Hypothalamus (tissue), 51 donors: ENCODE results near the gene PALMD.

Experiments
- DNase-seq, 51 donors: peaks; one replicate each; lab custom pipeline; 2025; lab: John Stamatoyannopoulos, UW

PALMD gene

DNA sequence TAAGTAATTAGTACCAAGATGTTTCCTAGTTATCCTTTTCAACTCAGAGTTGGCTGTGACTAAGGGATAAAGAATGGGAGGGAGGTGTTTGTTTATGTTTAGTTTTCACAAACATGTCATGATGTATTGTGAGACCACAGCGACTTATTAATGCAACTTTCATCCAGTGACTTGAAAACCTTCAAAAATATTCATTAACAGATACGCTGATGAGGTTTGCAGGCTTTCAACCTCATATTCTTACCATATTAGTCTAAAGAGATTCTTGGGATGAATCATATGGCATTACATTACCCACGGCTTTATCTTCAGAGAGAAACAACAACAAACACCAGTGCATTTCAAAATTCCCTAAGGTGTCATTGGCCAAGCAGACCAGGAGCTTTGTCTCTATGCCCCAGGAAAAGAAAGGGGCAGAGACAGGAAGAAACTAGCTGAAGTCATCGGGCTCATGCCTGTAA, 36.4 kb downstream of the PALMD start:
- DNase-seq = no peak

DNA sequence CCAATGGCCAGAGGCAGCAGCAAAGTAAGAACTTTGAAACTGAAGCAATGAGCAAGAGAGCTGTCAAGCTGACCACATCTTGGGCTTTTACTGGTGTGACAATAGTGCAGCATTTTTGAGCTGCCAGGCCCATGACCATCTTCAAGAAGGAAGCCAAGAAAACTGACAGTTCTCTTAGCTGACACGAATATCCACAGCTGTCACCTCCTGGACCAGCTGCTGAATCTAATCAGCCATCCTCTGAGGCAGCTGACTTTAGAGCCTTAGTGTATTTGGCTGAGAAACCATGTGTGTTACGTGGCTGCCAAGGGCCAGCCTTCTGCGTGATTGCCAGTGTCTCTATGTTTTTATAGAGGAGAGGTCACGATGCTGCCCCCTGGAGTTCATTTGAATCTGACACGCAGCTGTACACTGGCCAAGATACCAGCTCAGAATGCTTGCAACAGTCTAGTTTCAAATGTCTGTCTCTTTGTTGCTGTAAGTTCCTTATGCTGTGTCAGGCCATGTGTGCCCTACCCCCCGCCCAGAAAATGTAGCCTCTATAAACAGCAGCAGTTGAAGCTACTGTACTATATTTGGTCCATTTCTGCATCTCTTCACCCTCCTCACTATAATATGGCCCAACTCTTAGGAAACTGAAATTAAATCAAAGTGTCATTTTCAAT, 39.7 kb downstream of the PALMD start:
- DNase-seq = peak in 31 of 51 donors; percentile 6 to 62 (median 29)

DNA sequence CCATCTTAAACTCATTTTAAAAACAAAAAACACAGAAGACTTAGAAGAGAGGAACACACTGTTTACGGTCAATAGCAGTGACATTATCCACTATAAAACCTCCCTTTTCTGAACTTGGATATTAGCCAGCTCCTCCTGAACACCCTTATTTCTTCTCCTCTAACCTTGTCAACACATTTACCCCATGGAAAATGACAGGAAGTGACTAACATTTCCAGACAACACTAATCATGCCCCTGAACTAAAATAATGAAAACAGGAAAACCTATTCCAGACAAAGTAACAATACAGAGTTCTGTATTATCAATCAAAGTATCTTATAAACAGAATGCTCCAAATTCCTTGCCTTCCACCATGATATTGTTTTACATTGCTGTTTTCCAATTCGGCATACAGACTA, 45.3 kb downstream of the PALMD start:
- no peak for DNase-seq

DNA sequence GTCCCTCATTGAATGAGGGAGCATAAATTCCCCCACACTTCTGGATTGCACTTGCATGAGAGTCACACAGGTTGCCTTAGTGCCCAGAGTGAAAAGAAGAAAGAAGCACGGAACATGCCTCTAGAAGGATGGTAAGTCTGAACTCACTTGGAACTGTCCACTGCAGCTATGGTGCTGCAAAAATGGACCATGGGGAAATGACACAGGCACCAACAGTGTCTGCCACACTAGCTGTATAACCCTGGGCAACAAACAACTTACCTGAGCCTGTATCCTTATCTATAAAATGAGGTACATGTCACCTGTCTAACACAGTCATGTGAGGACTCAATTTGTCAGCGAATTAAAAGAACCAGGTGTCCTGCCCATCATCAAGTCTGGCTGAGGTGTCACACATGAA, 50.7 kb downstream of the PALMD start:
- DNase-seq = no peak

DNA sequence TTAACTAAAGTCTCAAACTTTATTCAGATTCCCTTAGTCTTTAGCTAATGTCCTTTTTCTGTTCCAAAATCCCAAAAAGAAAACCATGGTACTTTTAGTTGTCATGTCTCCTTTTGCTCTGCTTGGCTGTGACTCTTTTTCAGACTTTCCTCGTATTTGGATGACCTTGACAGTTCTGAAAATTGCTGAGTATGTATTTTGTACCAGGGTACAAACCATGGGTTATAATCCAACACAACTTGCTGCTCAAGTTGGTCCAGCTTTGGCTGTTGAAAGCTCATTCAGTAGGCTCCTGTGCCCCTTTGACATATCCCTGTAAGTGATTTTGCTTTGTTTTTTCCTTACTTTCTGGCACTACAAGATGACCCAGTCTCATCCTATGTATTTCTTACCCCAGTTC, 51.7 kb downstream of the PALMD start:
- no peak for DNase-seq

DNA sequence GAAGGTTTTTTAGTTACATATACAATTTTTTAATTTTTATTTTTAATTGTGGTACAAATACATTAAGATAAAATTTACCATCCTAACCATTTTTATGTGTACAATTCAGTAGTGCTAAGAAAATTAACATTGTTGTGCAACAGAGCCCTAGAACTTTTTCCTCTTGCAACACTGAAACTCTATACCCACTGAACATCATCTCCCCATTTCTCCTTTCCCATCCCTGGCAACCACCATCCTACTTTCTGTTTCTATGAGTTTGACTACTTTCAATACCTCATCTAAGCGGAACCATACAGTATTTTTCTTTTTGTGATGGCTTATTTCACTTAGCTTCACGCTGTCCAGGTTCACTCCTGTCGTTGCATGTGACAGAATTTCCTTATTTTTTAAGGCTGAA, 54.1 kb downstream of the PALMD start:
- DNase-seq = no peak

DNA sequence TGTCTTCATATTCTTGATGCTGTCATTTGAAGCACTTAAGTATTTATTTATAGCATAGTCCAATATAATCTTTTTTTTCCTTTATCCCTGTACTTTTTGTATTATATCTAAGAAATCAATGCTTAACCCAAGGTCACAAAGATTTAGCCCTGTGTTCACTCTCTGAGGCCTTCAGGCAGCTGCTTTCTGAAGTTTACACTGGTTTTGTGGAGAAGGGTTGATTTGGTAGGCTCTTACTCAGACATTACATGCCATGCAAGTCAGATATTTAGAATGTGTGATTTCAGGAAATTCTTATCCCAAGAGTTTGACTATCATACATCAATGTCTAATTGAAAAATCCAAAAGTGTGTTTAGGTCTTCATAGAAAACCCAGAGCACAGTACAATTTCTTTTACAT, 56.3 kb downstream of the PALMD start:
- DNase-seq = no peak

DNA sequence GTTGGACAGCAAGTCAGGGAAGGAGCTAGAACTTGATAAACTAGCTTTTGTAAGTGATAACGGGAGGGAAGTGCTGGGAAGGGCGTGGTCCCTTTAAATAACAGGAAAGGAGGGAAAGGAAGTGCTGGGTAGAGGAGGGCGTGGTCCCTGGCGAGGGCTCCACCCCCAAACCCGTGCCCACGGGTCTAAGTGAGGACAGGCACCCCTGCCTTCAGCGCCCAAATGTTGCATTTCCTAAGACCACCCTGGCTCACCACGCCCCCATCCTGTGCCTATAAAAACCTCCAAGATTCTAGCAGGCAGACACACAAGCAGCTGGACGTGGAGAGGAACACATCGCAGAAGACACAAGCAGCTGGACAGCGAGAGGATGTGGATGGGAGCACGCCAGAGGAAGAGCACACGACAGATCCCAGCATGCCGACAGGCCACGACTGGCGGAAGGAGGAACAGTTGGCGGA, 58.5 kb downstream of the PALMD start:
- DNase-seq = no peak

DNA sequence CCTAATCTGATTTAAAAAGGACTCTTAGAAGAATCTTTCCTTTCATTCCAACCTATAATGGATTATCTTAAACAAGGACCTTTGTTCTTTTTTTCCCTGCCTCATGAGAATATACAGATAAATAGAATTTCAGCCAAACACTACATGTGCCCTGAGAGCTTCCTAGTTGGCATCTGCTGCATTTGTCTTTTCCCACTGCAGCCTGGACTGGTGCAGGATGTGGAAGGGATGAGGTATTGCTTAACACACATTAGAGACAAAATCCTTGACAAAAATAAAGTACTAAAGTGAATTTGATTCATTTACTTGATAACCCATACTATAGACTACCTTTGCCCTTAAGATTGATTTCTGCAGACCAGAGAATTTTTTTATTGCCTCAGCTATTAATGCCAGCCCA, 59.5 kb downstream of the PALMD start:
- no peak for DNase-seq

DNA sequence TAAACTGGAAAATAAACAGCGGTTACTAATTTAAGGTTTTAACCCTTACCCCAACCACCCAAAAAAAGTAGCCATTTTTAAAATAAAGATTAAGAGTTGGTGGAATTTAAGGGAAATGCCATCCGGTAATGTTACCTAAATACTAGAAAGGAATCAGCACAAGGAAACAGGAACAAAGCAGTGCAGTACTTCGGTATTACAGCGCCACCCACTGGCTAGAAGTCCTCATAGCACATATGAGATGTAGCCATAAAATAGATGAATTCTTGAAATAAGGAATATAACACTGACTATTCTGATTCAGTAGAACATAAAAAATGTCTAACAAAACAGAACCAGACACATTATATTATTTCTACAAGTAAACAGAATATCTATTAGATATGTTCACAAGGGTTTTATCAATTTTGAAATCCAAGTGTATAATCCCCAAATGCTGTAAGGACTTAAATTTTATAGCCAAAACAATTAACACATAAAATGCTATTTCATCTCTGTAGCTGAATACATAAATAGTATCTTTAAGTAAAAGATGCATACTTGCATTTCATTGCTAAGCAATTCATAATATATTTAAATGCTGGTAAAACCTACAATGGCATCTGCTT, 61.7 kb downstream of the PALMD start:
- DNase-seq = peak in 34 of 51 donors; percentile 1 to 81 (median 42)

DNA sequence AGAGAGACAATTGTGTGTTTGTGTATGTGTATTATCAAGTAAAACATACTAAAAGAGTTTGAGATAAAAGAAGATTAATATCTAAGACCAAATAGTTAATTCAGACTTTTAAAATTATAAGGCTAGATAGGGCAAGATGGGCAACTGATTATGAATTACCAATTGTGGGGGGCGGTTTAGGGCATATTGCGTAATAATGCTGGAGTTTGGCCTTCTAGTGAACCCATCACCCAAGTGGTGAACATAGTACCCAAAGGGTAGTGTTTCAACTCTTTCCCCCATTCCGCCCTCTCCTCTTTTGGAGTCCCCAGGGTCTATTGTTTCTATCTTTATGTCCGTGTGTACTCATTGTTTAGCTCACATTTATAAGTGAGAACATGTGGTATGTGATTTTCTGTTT, 65.1 kb downstream of the PALMD start:
- no peak for DNase-seq

DNA sequence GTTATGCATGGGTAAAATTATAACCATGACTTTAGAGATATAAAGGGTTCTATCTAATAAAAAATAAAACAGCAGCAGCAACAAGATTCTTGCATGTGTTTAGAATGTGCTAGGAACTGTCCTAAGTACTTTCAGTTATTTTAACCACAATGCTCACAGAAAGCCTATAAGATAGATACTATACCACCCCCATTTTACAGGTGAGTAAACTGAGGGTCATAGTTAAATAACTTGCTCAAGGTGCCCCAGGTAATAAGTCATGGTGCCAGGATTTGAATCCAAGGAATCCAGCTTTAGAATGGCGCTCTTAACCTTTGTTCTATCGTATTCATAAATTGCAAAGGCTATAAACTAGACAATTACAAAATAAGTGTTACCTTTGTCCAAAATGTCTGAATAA, 67.1 kb downstream of the PALMD start:
- DNase-seq = no peak

DNA sequence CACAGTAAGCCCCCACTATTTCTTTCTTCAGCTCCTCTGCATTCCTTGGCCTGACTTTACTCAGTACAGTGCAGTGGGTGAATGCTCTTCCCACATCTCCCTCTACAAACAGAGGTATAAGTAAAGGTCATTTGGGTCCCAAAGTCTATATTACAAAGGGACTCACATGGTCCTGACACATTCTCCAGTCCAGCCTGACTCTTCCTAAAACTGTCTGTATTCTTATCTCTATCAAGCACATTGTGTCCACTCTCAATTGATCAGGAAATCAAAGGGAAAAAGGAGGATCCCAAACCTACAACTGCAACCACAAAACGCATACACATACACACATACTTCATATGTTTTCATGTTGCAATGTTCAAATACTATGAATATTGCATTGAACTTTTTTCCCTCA, 71.1 kb downstream of the PALMD start:
- no peak for DNase-seq

DNA sequence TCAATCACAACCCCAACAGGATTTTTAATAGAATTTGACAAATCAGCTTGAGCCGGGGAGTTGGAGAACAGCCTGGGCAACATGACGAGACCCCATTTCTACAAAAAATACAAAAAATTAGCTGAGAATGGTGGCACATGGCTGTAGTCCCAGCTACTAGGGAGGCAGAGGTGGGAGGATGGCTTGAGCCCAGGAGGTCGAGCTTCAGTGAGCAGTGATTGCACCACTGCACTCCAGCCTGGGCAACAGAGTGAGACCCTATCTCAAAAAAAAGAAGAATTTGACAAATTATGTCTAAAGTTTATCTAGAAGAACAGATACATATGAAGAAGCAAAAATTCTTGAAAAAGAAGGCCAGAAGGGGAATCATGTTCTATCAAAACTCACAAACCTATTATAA, 77.3 kb downstream of the PALMD start:
- DNase-seq = no peak

DNA sequence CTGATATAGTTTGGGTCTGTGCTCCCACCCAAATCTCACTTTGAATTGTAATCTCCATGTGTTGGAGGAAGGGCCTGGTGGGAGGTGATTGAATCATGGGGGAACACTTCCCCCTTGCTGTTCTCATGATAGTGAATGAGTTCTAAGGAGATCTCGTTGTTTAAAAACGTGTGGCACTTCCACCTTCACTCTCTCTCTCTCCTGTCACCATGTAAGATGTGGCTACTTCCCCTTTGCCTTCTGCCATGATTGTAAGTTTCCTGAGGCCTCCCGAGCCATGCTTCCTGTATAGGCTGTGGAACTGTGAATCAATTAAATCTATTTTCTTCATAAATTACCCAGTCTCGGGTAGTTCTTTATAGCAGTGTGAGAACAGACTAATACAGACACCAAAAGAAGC, 80.1 kb downstream of the PALMD start:
- DNase-seq = no peak

DNA sequence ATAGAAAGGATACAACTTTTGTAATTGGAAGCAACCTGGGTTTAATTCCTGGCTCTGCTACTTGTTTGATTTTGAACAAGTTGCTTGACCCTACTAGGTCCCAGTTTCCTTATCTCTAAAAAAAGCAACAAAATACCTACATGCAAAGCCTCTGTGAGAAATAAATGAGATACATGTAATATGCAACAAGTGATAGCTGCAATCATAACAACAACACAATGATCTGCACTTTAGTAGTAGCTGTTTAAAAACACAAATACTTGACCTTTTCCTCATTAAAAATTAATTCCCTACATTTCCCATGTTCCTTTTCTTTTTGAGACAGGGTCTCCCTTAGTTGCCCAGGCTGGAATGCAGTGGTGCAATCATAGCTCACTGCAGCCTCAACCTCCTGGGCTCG, 80.5 kb downstream of the PALMD start:
- DNase-seq = no peak

DNA sequence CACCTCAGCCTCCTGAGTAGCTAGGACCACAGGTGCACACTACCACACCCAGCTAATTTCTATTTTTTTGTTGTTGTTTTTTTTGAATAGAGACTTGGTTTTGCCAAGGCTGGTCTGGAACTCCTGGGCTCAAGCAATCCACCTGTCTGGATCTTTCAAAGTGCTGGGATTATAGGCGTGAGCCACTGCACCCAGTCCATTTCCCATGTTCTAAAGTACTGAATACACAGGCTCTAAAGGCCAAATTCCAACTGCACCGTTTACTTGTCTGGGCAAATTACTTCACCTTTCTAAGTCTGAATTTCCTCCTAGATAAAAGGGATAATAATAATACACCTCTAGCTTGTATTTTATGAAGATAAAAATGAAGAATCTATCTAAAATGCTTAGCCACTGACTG, 80.9 kb downstream of the PALMD start:
- no peak for DNase-seq

DNA sequence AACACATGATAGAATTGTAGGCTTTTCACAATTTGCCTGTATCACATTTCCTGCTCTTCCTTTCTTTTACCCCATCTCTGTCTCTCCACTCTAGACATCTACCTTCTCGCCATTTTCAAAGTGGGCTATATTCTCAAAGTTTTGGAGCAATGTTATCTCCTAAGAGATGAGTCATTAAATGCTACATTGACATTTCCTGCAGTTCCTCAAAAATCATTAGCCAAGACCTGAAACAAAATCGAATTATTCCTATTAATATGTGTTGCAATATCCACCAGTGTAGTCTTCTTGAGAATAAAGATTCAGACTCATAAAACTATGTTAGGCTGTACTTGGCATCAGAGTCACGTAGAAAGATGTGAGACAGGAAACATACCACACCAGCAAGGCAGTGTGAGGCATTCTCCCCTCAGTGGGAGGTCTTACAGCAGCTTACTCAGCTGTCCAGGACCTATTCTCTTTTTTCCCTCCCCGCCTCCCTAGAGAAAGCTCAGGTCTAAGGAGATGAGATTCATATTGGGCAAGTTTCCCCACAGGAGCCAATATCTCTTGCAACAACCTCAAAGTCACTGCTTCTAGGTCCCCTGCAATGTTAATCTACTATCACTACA, 81.8 kb downstream of the PALMD start:
- DNase-seq = no peak

DNA sequence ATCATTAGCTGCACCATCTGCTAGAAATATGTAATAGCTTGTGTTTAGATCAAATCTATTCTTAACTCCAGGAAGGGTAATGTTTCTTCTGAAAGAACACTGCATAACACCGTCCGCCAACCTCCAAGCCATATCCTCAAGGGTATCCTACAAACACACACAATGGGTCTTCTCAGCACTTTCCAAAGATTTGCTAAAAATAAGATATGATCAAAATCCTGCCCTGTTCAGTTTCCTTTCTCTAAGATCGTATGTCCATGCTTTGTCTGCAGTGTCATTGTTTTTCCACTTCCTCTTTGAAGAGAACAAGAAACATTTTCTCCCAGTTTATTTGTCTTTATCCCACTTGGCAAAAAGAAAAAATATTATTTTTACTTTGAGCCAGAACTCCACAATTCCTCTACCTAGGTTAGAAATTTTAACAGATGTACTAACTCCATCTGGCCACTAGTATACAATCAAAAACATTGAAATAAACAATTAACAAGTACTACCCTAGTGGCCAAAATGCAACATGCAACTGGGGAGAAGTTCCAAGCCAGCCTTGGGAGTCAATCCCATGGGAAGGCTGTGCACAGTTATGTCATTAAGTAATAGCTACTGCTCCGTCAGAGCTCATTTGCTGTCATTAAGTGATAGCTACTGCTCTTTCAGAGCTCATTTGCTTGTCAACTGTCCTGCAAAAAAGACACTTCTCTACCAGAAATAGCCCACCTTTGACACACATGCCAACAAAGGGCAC, 82.8 kb downstream of the PALMD start:
- DNase-seq = no peak

DNA sequence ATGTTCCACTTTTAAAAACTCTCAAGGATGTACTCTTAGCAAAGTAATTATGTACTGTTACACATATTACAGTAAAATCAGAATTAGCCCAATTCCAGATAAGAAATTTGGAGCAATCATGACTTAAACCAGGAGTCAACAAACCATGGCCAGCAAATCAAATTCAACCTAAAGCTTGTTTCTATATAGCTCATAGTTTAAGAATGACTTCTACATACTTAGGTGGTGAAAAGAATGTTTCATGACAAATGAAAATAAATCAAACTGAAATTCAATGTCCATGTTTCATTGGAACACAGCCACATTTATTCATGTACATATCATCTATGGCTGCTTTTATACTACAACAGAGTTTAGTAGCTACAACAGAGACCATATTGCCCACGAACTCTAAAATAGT, 85.5 kb downstream of the PALMD start:
- no peak for DNase-seq

DNA sequence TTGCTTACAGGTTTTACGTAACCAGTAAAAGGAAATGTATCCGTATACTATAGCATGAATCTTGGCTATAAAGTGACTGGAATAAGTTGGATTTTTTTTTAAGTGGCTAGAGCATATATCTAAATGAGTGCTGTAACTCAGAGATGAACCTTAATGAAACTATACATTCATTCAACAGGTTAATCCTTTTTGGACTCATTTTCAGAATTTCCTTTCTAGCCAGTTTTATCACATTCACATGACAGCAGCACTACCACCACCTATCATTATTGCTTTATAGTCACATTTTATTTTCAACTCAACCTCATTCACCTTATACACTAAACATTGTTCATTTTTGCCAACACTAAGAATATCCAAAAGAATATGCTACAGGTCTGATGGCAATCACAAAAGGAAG, 89.9 kb downstream of the PALMD start:
- no peak for DNase-seq

DNA sequence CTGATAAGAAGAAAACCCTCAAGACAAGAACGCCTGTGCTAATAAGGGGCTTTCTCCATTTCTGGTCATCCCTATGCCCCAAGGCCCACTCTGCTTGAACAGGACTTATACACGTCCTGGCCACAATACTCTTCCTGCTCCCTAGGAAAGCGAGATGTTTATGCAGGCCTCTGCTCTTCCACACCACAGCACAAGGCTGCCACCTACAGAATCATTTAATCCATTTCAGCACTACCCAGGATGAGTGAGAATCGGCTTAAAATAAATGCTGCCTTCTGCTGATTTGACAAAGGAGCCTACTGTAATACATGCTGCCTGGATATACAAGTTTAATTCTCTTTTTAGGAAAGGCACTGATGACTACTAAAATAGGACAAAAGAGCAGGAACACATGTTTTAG, 91.1 kb downstream of the PALMD start:
- DNase-seq = peak in 16 of 51 donors; percentile 1 to 27 (median 8)
